ENCODE data around the gene ROS1.
"Not testable (repeated sequence)": the region's sequence is repeated elsewhere in the genome, so short reads cannot be mapped to it uniquely, and the experiment has no call there.

The ROS1 gene

GRCh38 chr6:117267766-117268534, 157.8 kb downstream of the ROS1 start:
- no peak for DNase-seq (ENCODE audit: low read depth in 2 of 2)

- no peak for DNase-seq (ENCODE audit: low read depth in 2 of 2)
These were observed 158.7 kb downstream of the ROS1 start for GRCh38 chr6:117267054-117267347.

DNA sequence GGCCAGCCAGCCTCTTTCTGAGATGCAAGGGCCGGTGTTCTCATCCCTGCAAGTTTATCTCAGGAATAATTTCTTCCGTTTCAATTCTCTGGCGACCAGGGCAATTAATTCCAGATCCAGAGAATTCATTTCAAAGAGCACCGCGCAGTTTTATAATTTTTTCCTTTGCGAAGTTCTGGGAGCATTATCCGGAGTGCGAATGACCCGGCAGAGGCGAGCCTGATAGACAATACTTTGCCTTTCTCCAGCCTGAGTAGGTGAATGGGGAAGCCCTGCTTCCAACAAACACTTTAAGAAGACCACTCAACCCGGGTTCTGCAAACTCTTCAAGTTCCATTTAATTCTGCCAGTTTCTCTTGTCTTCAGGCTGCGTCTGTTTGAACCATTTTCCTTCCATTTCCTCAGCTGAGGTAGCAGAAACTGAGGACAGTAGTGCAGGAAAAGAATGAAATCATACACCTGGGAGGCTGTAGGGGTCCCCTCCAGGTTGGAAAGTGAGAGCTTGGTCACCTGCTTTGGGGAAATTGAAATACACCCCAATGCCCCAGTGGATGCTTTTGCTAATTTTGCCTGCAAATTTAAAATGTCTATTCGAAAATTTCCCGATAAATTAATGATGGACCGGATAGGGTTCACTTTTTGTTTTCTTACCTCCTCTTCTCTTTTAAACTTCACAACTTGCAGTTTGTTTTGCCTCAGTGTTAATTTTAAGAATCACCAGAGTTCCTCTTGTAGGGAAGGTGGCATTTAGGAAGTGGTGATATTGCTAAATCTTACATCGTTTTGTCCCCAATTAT, 159.3 kb downstream of the ROS1 start:
- DNase-seq (ENCODE audit: low read depth in 2 of 2), result no peak

GRCh38 chr6:117265410-117266256, 160.1 kb downstream of the ROS1 start, which contains the start of gene VGLL2:
VGLL2 (plus strand) TSS chr6:117265558; CDS start chr6:117265764, 206 bp downstream.
- DNase-seq (ENCODE audit: low read depth in 2 of 2), result no peak

DNA sequence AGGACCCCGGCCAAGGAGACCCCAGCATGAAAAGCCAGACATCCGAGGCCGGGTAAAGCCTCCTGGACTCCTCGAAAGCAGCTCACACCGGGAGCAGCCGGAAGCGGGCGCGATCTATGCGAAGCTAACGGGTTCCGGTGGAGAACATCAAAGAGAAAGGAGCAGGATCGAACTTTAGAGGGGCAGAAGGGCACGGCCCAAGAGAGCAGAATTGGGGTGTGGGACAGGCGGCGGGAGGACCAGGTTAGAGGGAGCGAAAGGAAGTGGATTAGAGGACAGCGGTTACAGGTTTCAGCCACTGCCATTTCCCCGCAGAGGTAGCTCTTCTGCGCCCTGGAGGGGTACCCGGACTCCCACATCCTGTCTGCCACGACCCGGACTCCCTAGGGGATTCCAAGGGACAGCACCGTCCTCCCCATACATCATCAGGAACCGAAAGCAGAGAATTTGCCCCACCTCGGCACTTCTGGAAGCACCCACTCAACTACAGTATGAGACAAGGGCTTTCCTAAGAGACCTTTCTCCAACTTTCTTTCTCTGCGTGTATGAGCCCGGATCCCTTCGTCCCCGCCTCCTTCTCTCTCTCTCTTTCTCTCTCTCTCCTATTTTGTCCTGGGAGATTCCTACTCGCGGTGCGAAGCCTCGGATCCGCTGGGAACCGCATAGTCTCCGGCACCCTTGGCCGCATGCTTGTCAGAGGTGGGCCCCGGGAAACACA, 160.9 kb downstream of the ROS1 start:
- DNase-seq (ENCODE audit: low read depth in 2 of 2), result no peak

DNA sequence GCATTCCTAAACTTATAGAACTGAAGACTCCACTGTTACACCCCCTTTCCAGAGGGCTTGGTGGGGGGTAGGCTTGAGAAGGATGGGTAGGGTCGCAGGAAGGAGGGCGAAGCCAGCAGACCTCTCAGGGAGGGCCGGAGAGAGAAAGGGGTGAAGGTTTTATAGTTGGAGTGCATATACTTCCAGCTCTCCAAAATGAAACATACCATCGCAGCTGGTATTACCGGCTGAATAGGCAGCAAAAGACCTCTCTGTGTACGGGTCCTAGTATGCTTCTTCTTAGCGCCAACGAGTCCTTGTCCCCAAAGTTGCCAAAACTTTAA, 161.4 kb downstream of the ROS1 start:
- DNase-seq (ENCODE audit: low read depth in 2 of 2), result no peak

DNA sequence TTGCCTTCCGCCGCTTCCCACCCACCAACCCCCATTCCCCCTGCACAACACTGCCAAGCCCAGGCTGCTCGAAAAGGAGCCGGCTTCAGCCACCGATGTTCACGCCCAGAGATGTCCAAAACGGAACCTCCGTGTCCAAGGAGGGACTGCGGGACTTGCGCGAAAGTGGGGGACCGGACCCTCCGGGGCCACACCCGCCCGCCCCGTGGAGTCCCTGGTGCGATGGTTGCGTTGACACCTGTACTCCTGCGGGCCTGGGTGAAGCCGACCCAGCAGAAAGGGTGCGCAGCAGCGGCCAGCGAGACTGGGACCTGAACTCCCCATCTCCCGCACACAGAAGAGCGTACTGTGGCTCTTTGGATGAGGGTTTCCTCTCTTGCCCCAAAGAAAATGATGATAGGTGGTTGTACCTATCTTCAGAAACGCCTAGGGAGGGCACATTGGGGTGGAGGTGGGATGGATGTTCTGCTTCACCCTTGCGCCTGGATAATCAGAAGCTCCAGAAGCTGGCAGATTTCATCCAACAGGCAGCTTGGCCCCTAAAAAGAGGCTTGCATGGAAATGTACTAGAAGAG, 162.3 kb downstream of the ROS1 start:
- no peak for DNase-seq (ENCODE audit: low read depth in 2 of 2)

DNA sequence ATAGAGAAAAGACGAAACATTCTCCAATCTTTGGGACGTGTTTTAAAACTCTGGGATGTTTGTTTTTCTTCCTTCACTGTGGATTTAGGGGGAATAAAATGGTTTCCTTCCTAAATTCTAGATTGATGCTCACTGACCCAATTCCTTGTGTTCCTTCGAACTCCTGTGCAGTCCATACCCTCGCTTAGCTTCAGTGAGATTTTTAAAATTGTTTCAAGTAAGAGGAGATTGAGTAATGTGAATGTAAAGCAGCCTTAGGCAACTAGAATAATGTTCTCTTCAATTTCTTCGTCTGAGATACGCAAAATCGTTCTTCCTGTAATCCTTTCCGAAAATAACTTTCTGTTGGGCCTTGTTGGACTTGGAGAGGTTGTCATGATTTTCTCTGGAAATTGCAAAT, 162.9 kb downstream of the ROS1 start:
- DNase-seq (ENCODE audit: low read depth in 2 of 2), result no peak

GRCh38 chr6:117253785-117254184, 172.0 kb downstream of the ROS1 start:
- no peak for DNase-seq (ENCODE audit: low read depth in 2 of 2)

DNA sequence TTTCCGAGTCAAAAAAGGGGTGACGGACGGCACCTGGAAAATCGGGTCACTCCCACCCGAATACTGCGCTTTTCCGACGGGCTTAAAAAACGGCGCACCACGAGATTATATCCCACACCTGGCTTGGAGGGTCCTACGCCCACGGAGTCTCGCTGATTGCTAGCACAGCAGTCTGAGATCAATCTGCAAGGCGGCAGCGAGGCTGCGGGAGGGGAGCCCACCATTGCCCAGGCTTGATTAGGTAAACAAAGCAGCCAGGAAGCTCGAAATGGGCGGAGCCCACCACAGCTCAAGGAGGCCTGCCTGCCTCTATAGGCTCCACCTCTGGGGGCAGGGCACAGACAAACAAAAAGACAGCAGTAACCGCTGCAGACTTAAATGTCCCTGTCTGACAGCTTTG, 180.8 kb downstream of the ROS1 start:
- not testable (repeated sequence) for DNase-seq (ENCODE audit: low read depth in 2 of 2)

DNA sequence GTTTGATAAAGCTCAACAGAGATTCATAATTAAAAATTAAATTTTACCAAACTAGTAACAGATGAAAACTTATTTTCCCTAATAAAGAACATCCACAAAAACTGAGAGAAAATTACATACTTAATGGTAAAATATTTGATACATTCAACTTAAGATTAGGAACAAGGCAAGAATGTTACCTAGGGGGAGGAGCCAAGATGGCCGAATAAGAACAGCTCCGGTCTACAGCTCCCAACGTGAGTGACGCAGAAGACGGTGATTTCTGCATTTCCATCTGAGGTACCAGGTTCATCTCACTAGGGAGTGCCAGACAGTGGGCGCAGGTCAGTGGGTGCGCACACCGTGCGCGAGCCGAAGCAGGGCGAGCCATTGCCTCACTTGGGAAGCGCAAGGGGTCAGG, 181.2 kb downstream of the ROS1 start:
- not testable (repeated sequence) for DNase-seq (ENCODE audit: low read depth in 2 of 2)

Measured in stimulated activated CD4-positive, alpha-beta T cell treated with anti-CD3 and anti-CD28 coated beads, Interleukin-1b, Interleukin-23, amount 100 ng/mL, for 1 hour (primary cell).